ENCODE data around the gene E2F4.

Gene E2F4

DNA sequence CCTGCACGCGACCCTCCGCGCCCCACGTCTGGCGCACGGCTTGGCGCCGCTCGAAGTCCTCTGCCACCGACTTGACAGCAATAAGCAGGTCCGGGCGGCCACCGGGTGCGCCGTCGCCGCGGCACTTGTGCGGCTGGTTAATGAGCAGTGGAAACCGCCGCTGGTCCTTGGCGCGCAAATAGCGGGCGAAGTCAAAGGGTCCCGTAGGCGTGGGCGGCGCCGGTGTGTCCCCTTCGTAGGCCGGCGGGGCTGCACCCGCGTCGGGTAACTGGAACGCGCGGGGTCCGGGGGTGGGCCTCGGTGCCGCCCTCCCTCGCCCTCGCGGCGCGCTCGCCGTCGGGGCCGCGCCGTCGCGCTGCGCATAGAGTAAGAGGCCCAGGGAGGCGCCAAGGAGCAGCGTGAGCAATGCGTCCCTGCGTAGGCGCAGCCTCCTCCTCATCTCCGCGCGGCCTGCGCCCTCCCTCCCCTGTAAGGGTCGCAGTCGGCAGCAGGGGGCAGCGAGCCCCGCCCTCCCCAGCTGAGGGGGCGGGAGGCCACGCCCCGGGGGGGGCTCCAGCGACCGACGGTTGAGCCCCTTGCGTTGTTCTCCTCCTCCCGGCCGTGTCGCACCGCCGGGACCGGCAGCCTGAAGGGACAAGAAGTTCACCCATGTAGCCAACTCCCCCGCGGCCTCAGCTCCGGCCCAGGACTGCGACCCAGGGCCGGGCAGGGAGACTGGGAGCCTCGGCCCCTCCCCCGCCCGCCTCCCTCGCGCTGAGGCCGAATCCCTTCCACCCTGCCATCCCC, 41.7 kb upstream of the E2F4 start:
- Histone ChIP-seq H3K4me3 (ENCODE audit: low read depth in 1 of 2, low read length in 2 of 2) (peak overlapping the region; percentile 50 to 67), H3K27ac (ENCODE audit: low read depth, low read length) (peak overlapping the region; percentile 85), H3K9ac (ENCODE audit: low read length) (no peak overlapping the region), H3K9me3 (ENCODE audit: low read length) (no peaks in the 10 kb centered on the region), H3K36me3 (ENCODE audit: insufficient read depth, low read length) (peaks cover 32% of the 10 kb centered on the region), H3K4me1 (ENCODE audit: insufficient read depth, low read length) (peaks cover 8% of the 10 kb centered on the region), H3K27me3 (ENCODE audit: control insufficient read depth in 1 of 2, insufficient read depth in 2 of 2, low read length in 2 of 2) (peaks cover 0 to 11% of the 10 kb centered on the region in 2 donors)

DNA sequence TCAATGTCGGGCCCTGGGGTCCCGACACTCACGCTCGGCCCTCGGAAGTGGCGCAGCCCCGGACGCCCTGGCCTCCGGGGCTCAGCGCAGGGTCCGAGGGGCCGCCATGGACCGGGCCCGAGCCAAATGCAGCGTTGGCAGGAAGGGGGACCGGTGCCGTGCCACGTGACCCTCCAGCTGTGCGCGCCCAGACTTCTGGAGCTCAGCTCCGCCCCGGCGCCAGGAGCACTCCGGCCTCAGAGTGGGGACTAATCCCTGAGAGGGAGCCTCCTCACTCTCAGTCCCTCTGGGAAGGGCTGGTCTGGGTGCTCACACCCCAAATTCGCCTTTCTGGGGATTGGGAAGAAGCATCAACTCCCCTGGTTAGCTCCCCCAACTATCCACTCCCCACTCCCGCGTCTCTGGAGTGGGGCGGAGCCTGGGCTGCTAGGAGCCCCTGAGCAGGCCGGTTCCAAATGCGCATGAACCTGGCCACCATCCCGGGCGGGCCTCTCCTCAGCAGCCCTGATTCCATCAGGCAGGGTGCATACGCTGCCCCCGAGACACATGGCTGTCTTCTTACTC, 41.0 kb upstream of the E2F4 start, which contains the start of gene B3GNT9:
TSS of gene B3GNT9 (minus strand) at position 166 of the 564 bp plus-strand sequence. CDS start 513 bp downstream, outside the sequence.
- Histone ChIP-seq H3K36me3 (ENCODE audit: insufficient read depth, low read length) (peaks cover 26% of the 10 kb centered on the region), H3K4me3 (ENCODE audit: low read depth in 1 of 2, low read length in 2 of 2) (peak within 1 kb of the TSS; percentile 50 to 67), H3K27me3 (ENCODE audit: control insufficient read depth in 1 of 2, insufficient read depth in 2 of 2, low read length in 2 of 2) (peaks cover 0 to 11% of the 10 kb centered on the region in 2 donors), H3K9me3 (ENCODE audit: low read length) (no peaks in the 10 kb centered on the region), H3K4me1 (ENCODE audit: insufficient read depth, low read length) (peaks cover 13% of the 10 kb centered on the region), H3K27ac (ENCODE audit: low read depth, low read length) (peak within 1 kb of the TSS; percentile 85), H3K9ac (ENCODE audit: low read length) (no peak within 1 kb of the TSS)

DNA sequence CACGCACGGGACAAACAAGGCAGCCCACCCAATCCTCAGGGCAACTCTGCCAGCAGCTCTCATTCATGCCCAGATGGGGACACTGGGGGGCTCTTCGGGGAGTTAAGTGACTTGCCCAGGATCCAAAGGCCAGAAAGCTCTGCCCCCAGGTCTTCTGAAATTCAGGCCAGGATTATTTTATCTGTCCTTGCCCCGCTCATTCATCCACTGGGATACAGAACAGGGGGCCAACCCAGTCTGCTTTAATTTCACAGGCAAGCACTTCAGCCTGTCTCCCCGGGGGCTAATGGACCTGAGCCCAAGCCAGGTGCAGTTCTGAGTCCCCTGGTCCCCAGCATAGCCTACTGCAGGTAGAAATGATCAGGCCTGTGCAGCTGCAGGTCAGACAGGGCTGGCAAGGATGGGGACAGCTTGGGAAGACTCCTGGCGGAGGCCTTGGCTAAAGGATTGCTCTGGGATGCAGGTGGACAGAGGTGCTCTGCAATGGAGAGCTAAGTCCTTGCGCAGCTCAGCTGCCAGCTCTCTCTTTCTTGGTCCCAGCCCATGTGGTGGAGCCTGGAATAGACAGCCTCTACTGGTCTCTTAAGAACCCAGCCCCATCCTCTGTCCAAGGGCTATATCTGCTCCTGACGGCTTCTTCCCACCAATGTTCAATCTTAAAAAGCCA, 40.4 kb upstream of the E2F4 start:
- Histone ChIP-seq H3K4me3 (ENCODE audit: low read depth in 1 of 2, low read length in 2 of 2) (peak overlapping the region in 1 of 2 donors; percentile 67), H3K4me1 (ENCODE audit: insufficient read depth, low read length) (peaks cover 14% of the 10 kb centered on the region), H3K36me3 (ENCODE audit: insufficient read depth, low read length) (peaks cover 19% of the 10 kb centered on the region), H3K27me3 (ENCODE audit: control insufficient read depth in 1 of 2, insufficient read depth in 2 of 2, low read length in 2 of 2) (peaks cover 0 to 11% of the 10 kb centered on the region in 2 donors), H3K27ac (ENCODE audit: low read depth, low read length) (no peak overlapping the region), H3K9me3 (ENCODE audit: low read length) (no peaks in the 10 kb centered on the region), H3K9ac (ENCODE audit: low read length) (no peak overlapping the region)

DNA sequence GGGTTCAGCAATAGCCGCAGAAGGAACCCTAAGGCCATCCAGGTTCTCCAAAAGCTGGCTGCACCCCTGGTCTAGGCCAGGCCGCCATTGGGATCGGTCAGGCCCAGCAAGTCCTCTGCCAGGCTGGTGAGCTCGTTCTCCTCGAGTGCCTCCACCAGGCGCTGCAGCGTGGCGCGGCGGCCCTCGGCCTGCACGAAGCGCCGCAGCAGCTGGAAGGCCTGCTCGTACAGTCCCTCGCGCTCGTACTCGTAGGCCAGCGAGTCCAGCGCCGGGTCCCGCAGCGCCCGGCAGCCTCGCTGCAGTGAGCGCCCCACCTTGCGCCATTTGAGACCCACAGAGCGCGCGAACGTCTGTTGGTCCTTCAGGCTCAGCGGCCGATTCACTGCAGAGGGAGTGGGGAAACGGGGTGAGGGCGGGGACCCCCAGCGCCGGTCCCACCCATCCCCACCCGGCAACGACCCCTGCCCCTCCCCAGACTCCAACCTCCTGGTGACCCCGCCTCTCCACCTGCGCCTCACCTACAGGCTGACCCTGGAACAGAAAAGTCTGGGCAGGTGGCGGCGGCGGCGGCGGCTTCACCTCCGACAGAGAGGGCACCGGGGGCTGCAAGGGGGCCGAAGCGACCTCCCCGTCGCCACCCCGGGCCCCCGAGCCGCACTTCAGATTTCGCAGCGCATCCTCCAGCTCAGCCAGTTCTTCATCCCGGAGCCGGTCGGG, 37.2 kb upstream of the E2F4 start:
- H3K36me3 ChIP-seq (ENCODE audit: insufficient read depth, low read length): no peaks in the 10 kb centered on the region
- no peak overlapping the region for H3K27ac ChIP-seq (ENCODE audit: low read depth, low read length)
- no peak overlapping the region for H3K9ac ChIP-seq (ENCODE audit: low read length)
- H3K4me3 ChIP-seq (ENCODE audit: low read depth in 1 of 2, low read length in 2 of 2): no peak overlapping the region
- peaks cover 14% of the 10 kb centered on the region for H3K4me1 ChIP-seq (ENCODE audit: insufficient read depth, low read length)
- no peaks in the 10 kb centered on the region for H3K9me3 ChIP-seq (ENCODE audit: low read length)
- peaks cover 0 to 11% of the 10 kb centered on the region in 2 donors for H3K27me3 ChIP-seq (ENCODE audit: control insufficient read depth in 1 of 2, insufficient read depth in 2 of 2, low read length in 2 of 2)

DNA sequence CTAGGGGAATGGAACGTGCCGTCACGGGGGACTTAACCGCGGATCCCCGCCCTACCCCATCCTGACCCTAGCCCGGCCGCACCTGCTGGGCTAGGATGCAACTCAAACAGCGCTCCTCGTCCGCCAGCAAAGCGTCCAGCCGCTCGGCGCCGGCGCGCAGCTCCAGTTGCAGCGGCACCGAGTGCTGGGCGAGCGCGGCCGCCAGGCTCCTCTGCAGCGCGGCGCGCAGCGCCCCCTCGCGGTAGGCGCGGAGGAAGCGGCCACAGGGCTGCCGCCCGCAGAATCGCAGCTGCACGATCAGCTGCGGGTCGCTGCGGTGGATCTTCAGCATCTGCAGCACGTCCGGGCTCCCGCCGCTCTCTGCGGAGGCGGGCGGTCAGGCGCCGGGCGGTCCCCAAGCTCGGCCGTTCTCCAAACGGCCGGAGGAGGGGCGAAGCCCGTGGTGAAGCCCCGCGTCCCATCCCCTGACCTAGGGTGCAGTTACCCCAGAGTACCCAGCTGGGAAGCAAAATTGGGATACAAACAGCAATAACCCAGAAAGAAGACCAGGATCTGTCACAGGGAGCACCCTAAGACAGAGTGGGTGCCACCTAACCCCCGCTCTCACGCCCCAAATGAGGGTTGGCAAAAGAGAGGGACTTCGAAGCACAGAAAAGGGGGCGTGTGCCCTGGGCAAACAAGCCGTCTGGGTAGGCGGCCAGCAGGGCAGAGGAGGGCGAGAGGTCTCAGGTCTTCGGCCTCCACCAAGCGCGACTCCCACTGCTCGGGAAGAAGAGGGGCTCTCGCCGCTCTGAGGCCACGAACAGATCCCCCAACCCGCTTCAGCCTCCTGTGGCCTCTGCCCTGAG, 36.4 kb upstream of the E2F4 start:
- Histone ChIP-seq H3K27me3 (ENCODE audit: control insufficient read depth in 1 of 2, insufficient read depth in 2 of 2, low read length in 2 of 2) (peaks cover 0 to 12% of the 10 kb centered on the region in 2 donors), H3K9ac (ENCODE audit: low read length) (no peak overlapping the region)

DNA sequence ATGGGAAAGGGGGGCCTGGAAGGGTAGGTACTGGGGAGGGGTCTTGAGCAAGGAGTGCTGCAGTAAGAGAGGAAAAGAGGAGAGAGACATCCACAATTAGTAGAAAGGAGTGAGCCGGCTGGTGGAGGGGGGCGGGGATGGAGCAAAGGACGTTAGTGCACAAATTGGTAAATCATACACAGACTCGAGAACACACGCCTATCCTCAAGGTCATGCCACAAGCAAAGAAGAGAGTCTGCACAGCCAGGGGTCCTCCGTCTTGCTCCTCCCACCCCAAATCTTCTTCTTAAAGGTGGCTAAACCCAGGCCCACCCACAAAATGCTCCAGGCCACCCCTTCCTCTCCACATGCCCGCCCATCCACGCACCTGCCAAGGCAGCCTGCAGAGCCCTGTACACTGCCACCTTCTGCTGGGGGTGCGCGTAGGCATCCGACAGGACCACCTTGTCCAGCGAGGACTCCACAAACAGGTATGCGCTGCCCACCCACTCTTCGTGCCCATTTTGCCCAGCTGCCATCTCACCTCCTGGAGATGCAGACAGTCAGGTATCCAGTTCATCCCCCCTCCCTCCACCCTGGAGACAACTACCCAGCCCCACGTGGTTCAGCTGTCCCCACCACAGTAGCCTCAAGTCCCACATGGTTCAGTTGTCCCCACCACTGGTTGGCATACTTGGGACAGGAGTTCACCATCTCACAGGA, 35.7 kb upstream of the E2F4 start:
- Histone ChIP-seq H3K4me3 (ENCODE audit: low read depth in 1 of 2, low read length in 2 of 2) (no peak overlapping the region), H3K9ac (ENCODE audit: low read length) (no peak overlapping the region), H3K36me3 (ENCODE audit: insufficient read depth, low read length) (no peaks in the 10 kb centered on the region), H3K4me1 (ENCODE audit: insufficient read depth, low read length) (peaks cover 18% of the 10 kb centered on the region), H3K27me3 (ENCODE audit: control insufficient read depth in 1 of 2, insufficient read depth in 2 of 2, low read length in 2 of 2) (peaks cover 5 to 20% of the 10 kb centered on the region in 2 donors), H3K27ac (ENCODE audit: low read depth, low read length) (no peak overlapping the region), H3K9me3 (ENCODE audit: low read length) (no peaks in the 10 kb centered on the region)

More for the DNA sequence above, 36.4 kb upstream of the E2F4 start:
- Histone ChIP-seq H3K36me3 (ENCODE audit: insufficient read depth, low read length) (no peaks in the 10 kb centered on the region), H3K4me1 (ENCODE audit: insufficient read depth, low read length) (peaks cover 14% of the 10 kb centered on the region), H3K27ac (ENCODE audit: low read depth, low read length) (no peak overlapping the region), H3K4me3 (ENCODE audit: low read depth in 1 of 2, low read length in 2 of 2) (no peak overlapping the region), H3K9me3 (ENCODE audit: low read length) (no peaks in the 10 kb centered on the region)

DNA sequence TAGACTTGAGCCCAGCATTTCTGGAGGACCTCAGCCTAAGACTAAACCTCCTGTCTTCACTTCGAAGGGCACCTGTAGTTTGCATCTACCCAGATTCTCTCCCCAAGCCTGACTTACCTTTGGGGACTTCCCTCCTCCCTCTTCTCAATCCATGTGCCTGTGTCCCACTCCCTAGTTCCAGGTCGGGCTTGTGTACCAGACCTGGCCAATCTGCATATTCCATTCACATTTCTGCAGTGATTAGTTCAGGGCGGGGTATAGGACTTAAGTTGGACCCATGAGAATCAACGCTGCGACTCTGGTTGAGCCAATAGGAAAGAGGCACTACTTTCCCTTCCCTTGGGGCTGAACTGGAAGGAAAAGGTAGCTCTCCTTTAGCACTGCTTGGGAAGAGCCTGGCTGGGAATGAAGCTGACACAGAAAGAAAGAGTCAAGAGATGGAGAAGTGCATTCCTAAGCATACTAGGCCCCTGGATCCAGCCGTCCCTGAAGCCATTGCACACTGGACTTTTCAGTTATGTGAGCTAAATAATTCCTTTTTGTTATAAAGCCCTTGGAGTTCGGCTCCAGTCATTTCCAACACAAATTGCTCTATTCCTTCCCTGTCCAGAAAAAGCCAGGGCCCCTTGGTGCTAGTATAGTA, 34.7 kb upstream of the E2F4 start:
- no peak overlapping the region for H3K4me3 ChIP-seq (ENCODE audit: low read depth in 1 of 2, low read length in 2 of 2)
- H3K36me3 ChIP-seq (ENCODE audit: insufficient read depth, low read length): no peaks in the 10 kb centered on the region
- no peak overlapping the region for H3K9ac ChIP-seq (ENCODE audit: low read length)
- peaks cover 18% of the 10 kb centered on the region for H3K4me1 ChIP-seq (ENCODE audit: insufficient read depth, low read length)
- no peaks in the 10 kb centered on the region for H3K9me3 ChIP-seq (ENCODE audit: low read length)
- H3K27me3 ChIP-seq (ENCODE audit: control insufficient read depth in 1 of 2, insufficient read depth in 2 of 2, low read length in 2 of 2): peaks cover 10 to 29% of the 10 kb centered on the region in 2 donors
- no peak overlapping the region for H3K27ac ChIP-seq (ENCODE audit: low read depth, low read length)

DNA sequence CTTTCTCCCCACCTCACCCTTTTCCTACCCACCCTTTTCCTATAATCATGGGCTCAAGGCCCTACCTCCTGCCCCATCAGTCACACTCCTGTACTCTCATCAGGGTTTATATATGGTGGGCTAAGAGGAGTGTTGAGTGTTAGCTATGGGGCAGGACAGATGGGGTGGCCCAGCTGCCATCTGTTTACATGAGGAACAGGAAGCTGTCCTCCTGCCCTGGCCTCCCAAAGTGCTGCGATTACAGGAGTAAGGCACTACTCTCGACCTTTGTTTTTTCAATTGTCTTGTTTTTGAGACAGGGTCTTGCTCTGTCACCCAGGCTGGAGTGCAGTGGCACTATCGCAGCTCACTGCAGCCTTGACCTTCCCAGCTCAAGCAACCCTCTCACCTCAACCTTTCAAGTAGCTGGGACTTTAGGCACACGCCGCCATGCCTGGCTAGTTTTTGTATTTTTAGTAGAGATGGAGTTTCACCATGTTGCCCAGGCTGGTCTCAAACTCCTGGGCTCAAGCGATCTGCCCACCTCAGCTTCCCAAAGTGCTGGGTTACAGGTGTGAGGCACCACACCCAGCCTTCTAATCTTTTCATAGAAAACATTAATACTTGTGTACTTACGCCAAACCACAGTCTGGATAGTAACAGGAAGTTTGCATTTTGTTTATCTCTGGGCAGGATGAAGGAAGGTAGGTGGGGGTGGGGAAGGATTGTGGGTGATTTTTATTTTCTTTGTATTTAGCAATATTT, 33.9 kb upstream of the E2F4 start:
- H3K27ac ChIP-seq (ENCODE audit: low read depth, low read length): no peak overlapping the region
- no peaks in the 10 kb centered on the region for H3K36me3 ChIP-seq (ENCODE audit: insufficient read depth, low read length)
- H3K4me3 ChIP-seq (ENCODE audit: low read depth in 1 of 2, low read length in 2 of 2): no peak overlapping the region
- no peaks in the 10 kb centered on the region for H3K9me3 ChIP-seq (ENCODE audit: low read length)
- H3K9ac ChIP-seq (ENCODE audit: low read length): no peak overlapping the region
- H3K27me3 ChIP-seq (ENCODE audit: control insufficient read depth in 1 of 2, insufficient read depth in 2 of 2, low read length in 2 of 2): peaks cover 18 to 38% of the 10 kb centered on the region in 2 donors
- H3K4me1 ChIP-seq (ENCODE audit: insufficient read depth, low read length): peaks cover 26% of the 10 kb centered on the region

DNA sequence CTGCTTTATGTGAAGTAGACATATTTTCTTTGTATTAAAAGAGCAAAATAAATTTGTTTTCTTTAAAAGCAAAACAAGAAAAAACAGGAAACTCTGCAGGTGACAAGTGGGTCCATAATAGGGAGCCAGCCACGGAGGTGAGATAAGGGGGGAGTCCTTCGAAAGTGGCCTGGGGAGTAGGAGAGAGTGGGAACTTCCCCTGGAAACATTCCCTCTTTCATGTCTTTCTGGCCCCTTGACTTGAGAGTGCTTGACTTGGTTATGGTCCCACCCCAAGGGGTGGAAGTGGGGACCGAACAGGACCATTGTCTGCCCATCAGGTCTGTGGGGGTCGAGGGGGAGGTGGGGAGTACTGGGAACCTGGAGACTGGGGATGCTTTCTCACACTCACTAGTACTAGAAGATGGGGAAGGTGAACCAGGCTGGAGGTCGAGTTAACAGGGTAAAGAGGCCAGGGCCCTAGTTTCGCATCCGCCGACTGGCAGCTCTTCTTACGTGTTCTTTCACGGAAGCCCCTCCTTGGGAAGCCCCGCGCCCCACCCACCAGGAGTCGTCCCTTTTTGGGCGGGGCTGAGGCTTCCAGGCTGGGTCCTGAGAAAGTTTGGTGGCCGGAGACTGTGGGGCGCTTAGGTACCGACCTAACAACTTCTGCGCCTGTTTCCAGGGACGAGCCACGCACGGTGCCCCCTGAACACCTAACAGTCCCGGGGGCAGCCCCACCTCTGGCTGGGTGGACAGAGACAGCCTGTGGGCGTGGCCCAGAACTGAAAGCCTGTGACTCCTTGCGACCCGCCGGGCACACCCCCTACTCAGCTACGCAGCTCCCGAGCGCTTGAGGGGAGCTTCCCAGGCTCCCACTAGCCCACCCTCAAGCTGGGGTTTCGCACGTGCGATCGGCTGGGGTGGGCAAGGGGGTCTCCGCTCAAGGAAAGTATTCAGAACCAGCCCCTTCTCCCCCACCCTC, 33.0 kb upstream of the E2F4 start:
- peak overlapping the region; percentile 75 for H3K27ac ChIP-seq (ENCODE audit: low read depth, low read length)

More for the DNA sequence above, 33.0 kb upstream of the E2F4 start:
- Histone ChIP-seq H3K9me3 (ENCODE audit: low read length) (no peaks in the 10 kb centered on the region), H3K27me3 (ENCODE audit: control insufficient read depth in 1 of 2, insufficient read depth in 2 of 2, low read length in 2 of 2) (peaks cover 19 to 46% of the 10 kb centered on the region in 2 donors), H3K9ac (ENCODE audit: low read length) (no peak overlapping the region), H3K4me3 (ENCODE audit: low read depth in 1 of 2, low read length in 2 of 2) (peak overlapping the region; percentile 72 to 82), H3K4me1 (ENCODE audit: insufficient read depth, low read length) (peaks cover 33% of the 10 kb centered on the region), H3K36me3 (ENCODE audit: insufficient read depth, low read length) (no peaks in the 10 kb centered on the region)

All from muscle layer of colon (tissue), 2 donors.